GM21390 (cell line): Measurements from ENCODE around the gene AKR1D1.
"Not testable (repeated sequence)": the region's sequence is repeated elsewhere in the genome, so short reads cannot be mapped to it uniquely, and the experiment has no call there.

Experiments
- ATAC-seq: cut with Tn5 transposase; IDR thresholded peaks from one replicate; pipeline ENCODE4 v1.9.1; 2021; ENCODE audit not compliant: unreplicated experiment

Gene AKR1D1

GRCh38 chr7:138076196-138076595 is at the start of gene AKR1D1:
AKR1D1 (plus strand) TSS chr7:138076459; CDS start chr7:138076519, 60 bp downstream.
- ATAC-seq, result no peak

- ATAC-seq, result no peak
These were observed 49.2 kb upstream of the AKR1D1 start for GRCh38 chr7:138027100-138027499.

GRCh38 chr7:138029126-138029525 is 47.1 kb upstream of the AKR1D1 start:
- ATAC-seq, result no peak

- ATAC-seq, result no peak
These were observed 46.3 kb upstream of the AKR1D1 start for GRCh38 chr7:138029941-138030340.

GRCh38 chr7:138030679-138031351 is 45.4 kb upstream of the AKR1D1 start:
- no peak for ATAC-seq

GRCh38 chr7:138032186-138032585 is 44.1 kb upstream of the AKR1D1 start:
- peak; percentile 68 for ATAC-seq

GRCh38 chr7:138032770-138033169 is 43.5 kb upstream of the AKR1D1 start:
- no peak for ATAC-seq

GRCh38 chr7:138033241-138033640 is 43.0 kb upstream of the AKR1D1 start:
- ATAC-seq, result no peak

GRCh38 chr7:138036135-138036534 is 40.1 kb upstream of the AKR1D1 start:
- ATAC-seq, result no peak

GRCh38 chr7:138040063-138040462 is 36.2 kb upstream of the AKR1D1 start:
- not testable (repeated sequence) for ATAC-seq

GRCh38 chr7:138044897-138045296 is 31.4 kb upstream of the AKR1D1 start:
- no peak for ATAC-seq

GRCh38 chr7:138047907-138048306 is 28.4 kb upstream of the AKR1D1 start:
- no peak for ATAC-seq

- no peak for ATAC-seq
These were observed 26.6 kb upstream of the AKR1D1 start for GRCh38 chr7:138049505-138050116.

GRCh38 chr7:138051712-138052247 is 24.5 kb upstream of the AKR1D1 start:
- not testable (repeated sequence) for ATAC-seq

- no peak for ATAC-seq
These were observed 23.6 kb upstream of the AKR1D1 start for GRCh38 chr7:138052696-138053095.

GRCh38 chr7:138055698-138056097 is 20.6 kb upstream of the AKR1D1 start:
- not testable (repeated sequence) for ATAC-seq

GRCh38 chr7:138063400-138063799 is 12.9 kb upstream of the AKR1D1 start:
- ATAC-seq, result no peak

- no peak for ATAC-seq
These were observed 11.4 kb upstream of the AKR1D1 start for GRCh38 chr7:138064856-138065357.

- ATAC-seq, result no peak
These were observed 10.4 kb upstream of the AKR1D1 start for GRCh38 chr7:138065827-138066226.

- no peak for ATAC-seq
These were observed 9.3 kb upstream of the AKR1D1 start for GRCh38 chr7:138066954-138067394.

- no peak for ATAC-seq
These were observed 8.5 kb upstream of the AKR1D1 start for GRCh38 chr7:138067774-138068173.

GRCh38 chr7:138070908-138071307 is 5.4 kb upstream of the AKR1D1 start:
- ATAC-seq, result no peak
